Measurements from ENCODE around the gene STRIP2.
"Not testable (repeated sequence)": the region's sequence is repeated elsewhere in the genome, so short reads cannot be mapped to it uniquely, and the experiment has no call there.

Gene STRIP2

GRCh38 chr7:129475931-129476330, 41.7 kb downstream of the STRIP2 start:
- DNase-seq; intact Hi-C loops (cut with DNase I): not testable (repeated sequence)

GRCh38 chr7:129476398-129476797, 42.2 kb downstream of the STRIP2 start:
- DNase-seq = not testable (repeated sequence)

GRCh38 chr7:129479831-129480230, 45.6 kb downstream of the STRIP2 start:
- DNase-seq = peak in 3 of 42 donors; percentile 20 to 51 (median 31)
- intact Hi-C loops (cut with DNase I) = no loop called here

More at GRCh38 chr7:129476398-129476797, 42.2 kb downstream of the STRIP2 start:
- intact Hi-C loops (cut with DNase I) = not testable (repeated sequence)

- no peak for DNase-seq
These were observed 46.6 kb downstream of the STRIP2 start for GRCh38 chr7:129480674-129481363.

GRCh38 chr7:129481376-129481775, 47.1 kb downstream of the STRIP2 start:
- DNase-seq; intact Hi-C loops (cut with DNase I): not testable (repeated sequence)

More at GRCh38 chr7:129480674-129481363, 46.6 kb downstream of the STRIP2 start:
- intact Hi-C loops (cut with DNase I) = no loop called here

- DNase-seq = no peak
- intact Hi-C loops (cut with DNase I) = no loop called here
These were observed 48.5 kb downstream of the STRIP2 start for GRCh38 chr7:129482781-129483180.

GRCh38 chr7:129489491-129489890, 55.3 kb downstream of the STRIP2 start:
- DNase-seq = no peak
- intact Hi-C loops (cut with DNase I) = no loop called here

- no peak for DNase-seq
- intact Hi-C loops (cut with DNase I) = no loop called here
These were observed 58.2 kb downstream of the STRIP2 start for GRCh38 chr7:129492391-129492790.

- intact Hi-C loops (cut with DNase I) = no loop called here
- no peak for DNase-seq
These were observed 59.3 kb downstream of the STRIP2 start for GRCh38 chr7:129493555-129493954.

GRCh38 chr7:129494041-129494440, 59.8 kb downstream of the STRIP2 start:
- intact Hi-C loops (cut with DNase I) = no loop called here
- DNase-seq = no peak

GRCh38 chr7:129495987-129496386, 61.8 kb downstream of the STRIP2 start:
- intact Hi-C loops (cut with DNase I) = no loop called here
- DNase-seq = no peak

- DNase-seq = no peak
- intact Hi-C loops (cut with DNase I) = no loop called here
These were observed 62.4 kb downstream of the STRIP2 start for GRCh38 chr7:129496653-129497052.

- intact Hi-C loops (cut with DNase I) = no loop called here
- no peak for DNase-seq
These were observed 62.9 kb downstream of the STRIP2 start for GRCh38 chr7:129497156-129497555.

GRCh38 chr7:129498021-129498420, 63.8 kb downstream of the STRIP2 start:
- DNase-seq = no peak
- intact Hi-C loops (cut with DNase I) = no loop called here

- intact Hi-C loops (cut with DNase I) = no loop called here
- DNase-seq = no peak
These were observed 65.8 kb downstream of the STRIP2 start for GRCh38 chr7:129499999-129500398.

- peak; percentile 15 to 92 (median 82) for DNase-seq
- intact Hi-C loops (cut with DNase I) = no loop called here
These were observed 67.8 kb downstream of the STRIP2 start, which contains the start of gene SMKR1 for GRCh38 chr7:129501760-129502707. SMKR1 (plus strand) TSS chr7:129502531; CDS start chr7:129502825, 294 bp downstream.

GRCh38 chr7:129502708-129503685, 68.8 kb downstream of the STRIP2 start:
- intact Hi-C loops (cut with DNase I) = no loop called here
- peak in 25 of 42 donors; percentile 2 to 47 (median 19) for DNase-seq

GRCh38 chr7:129503725-129504124, 69.5 kb downstream of the STRIP2 start:
- intact Hi-C loops (cut with DNase I) = no loop called here
- DNase-seq = no peak

- DNase-seq = peak in 1 of 42 donors; percentile 22
- intact Hi-C loops (cut with DNase I) = no loop called here
These were observed 78.0 kb downstream of the STRIP2 start for GRCh38 chr7:129512192-129512591.
